Sigmoid colon (tissue), 7 donors: ENCODE measurements around the gene WDFY2. TPM values are rescaled to one million over a fixed set of nuclear protein-coding genes. Genes with fewer than 3 reads are reported as not detected.

Experiments used
- DNase-seq: peaks from one replicate; pipeline ENCODE4 v3.0.0-alpha.2; 2019
- H3K27ac ChIP-seq, 4 donors: fragments of 200-600 bp; sonication (generic); one replicate each; pipeline ENCODE4 v1.5.1; 2016 to 2019; ENCODE audit warnings: mild to moderate bottlenecking in 1 of 4
- H3K27me3 ChIP-seq, 3 donors: fragments of 200-600 bp; sonication (generic); one replicate each; pipeline ENCODE4 v1.5.1; 2019; ENCODE audit warnings: mild to moderate bottlenecking in 1 of 3
- H3K36me3 ChIP-seq, 4 donors: fragments of 200-600 bp; sonication (generic); one replicate each; pipeline ENCODE4 v1.5.1; 2016 to 2019
- H3K4me1 ChIP-seq, 4 donors: fragments of 200-600 bp; sonication (generic); one replicate each; pipeline ENCODE4 v1.5.1; 2017 to 2019
- H3K4me3 ChIP-seq, 4 donors: fragments of 200-600 bp; sonication (generic); one replicate each; pipeline ENCODE4 v1.5.1; 2017 to 2019; ENCODE audit warnings: mild to moderate bottlenecking in 2 of 4, moderate library complexity in 1 of 4
- H3K9me3 ChIP-seq, 4 donors: fragments of 200-600 bp in 3 of 4; sonication (generic) in 3 of 4; one replicate each; pipeline versions ENCODE4 v1.5.1 to v1.6.1; 2013 to 2019
- EP300 ChIP-seq, 4 donors: sonication (generic); formaldehyde crosslinking; IDR thresholded peaks; one replicate each; pipeline ENCODE4 v1.6.1; 2017; ENCODE audit warnings: antibody characterized with exemption in 4 of 4
- POLR2A ChIP-seq, 2 donors: fragments of 450-650 bp; IDR thresholded peaks; one replicate each; pipeline ENCODE4 v1.6.1; 2016; ENCODE audit warnings: antibody characterized with exemption in 2 of 2, mild to moderate bottlenecking in 2 of 2, moderate library complexity in 2 of 2
- POLR2AphosphoS5 ChIP-seq, 4 donors: sonication (generic); formaldehyde crosslinking; IDR thresholded peaks; one replicate each; pipeline ENCODE4 v1.6.1; 2017; ENCODE audit warnings: antibody characterized with exemption in 4 of 4
- WGBS, 2 donors: extraction: QIAGEN DNeasy Blood & Tissue Kit; methylation state at CpG; one replicate each; pipeline ENCODE4 v1.1.7; 2013; 5-methylcytosine and 5-hydroxymethylcytosine counted together
- intact Hi-C: fragments of 100-400 bp; cut with DNase I; formaldehyde crosslinking; loops from one replicate; pipeline ENCODE4 v1.15.1; 2023
- polyA plus RNA-seq, 3 donors: library from polyadenylated mRNA; stranded (reverse); fragments of 200-250 nt; gene quantifications; one replicate each; pipeline ENCODE4 v1.2.3, GENCODE V29; 2013
- total RNA-seq, 4 donors: library from RNA; depleted of rRNA; stranded (reverse); fragments of >200 nt; gene quantifications; one replicate each; pipeline ENCODE4 v1.1.0, GENCODE V29; 2016
- TF ChIP-seq, protein P1 (sequence below), 4 experiments: fragments of 450-650 bp in 3 of 4; fragments of 200-600 bp in 1 of 4; IDR thresholded peaks; one replicate each; pipeline ENCODE4 v1.5.1; 2016 to 2019; ENCODE audit warnings: antibody characterized with exemption in 4 of 4, mild to moderate bottlenecking in 3 of 4, moderate library complexity in 2 of 4
- donor health status: healthy with polysubstance abuse.
- donor health status: Bipolar disorder and iron deficiency.
- donor health status: healthy.

WDFY2 gene
- total and polyA plus RNA-seq, 7 donors = 0.60 to 18.3 (median 7.3) TPM

GRCh38 chr13:51595416-51595815, 11.2 kb downstream of the WDFY2 start:
- Histone ChIP-seq H3K27ac (no peak overlapping the region), H3K4me1 (peaks cover 0 to 19% (median 14%) of the 10 kb centered on the region in 4 donors), H3K4me3 (no peak overlapping the region), H3K9me3 (no peaks in the 10 kb centered on the region), H3K36me3 (no peaks in the 10 kb centered on the region), H3K27me3 (no peaks in the 10 kb centered on the region)
- no peak for DNase-seq
- WGBS, 2 donors = 75 to 91% methylated on average over 3 of the region's 3 CpGs
- intact Hi-C loops = no loop called here
- no peak for TF ChIP-seq EP300 (IDR thresholded peaks at IDR 0.05)
- TF ChIP-seq POLR2AphosphoS5 (IDR thresholded peaks at IDR 0.05) = no peak
- no peak for TF ChIP-seq POLR2A (IDR thresholded peaks at IDR 0.05)
- TF ChIP-seq, protein P1, sequence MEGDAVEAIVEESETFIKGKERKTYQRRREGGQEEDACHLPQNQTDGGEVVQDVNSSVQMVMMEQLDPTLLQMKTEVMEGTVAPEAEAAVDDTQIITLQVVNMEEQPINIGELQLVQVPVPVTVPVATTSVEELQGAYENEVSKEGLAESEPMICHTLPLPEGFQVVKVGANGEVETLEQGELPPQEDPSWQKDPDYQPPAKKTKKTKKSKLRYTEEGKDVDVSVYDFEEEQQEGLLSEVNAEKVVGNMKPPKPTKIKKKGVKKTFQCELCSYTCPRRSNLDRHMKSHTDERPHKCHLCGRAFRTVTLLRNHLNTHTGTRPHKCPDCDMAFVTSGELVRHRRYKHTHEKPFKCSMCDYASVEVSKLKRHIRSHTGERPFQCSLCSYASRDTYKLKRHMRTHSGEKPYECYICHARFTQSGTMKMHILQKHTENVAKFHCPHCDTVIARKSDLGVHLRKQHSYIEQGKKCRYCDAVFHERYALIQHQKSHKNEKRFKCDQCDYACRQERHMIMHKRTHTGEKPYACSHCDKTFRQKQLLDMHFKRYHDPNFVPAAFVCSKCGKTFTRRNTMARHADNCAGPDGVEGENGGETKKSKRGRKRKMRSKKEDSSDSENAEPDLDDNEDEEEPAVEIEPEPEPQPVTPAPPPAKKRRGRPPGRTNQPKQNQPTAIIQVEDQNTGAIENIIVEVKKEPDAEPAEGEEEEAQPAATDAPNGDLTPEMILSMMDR (IDR thresholded peaks at IDR 0.05) = no peak

DNA sequence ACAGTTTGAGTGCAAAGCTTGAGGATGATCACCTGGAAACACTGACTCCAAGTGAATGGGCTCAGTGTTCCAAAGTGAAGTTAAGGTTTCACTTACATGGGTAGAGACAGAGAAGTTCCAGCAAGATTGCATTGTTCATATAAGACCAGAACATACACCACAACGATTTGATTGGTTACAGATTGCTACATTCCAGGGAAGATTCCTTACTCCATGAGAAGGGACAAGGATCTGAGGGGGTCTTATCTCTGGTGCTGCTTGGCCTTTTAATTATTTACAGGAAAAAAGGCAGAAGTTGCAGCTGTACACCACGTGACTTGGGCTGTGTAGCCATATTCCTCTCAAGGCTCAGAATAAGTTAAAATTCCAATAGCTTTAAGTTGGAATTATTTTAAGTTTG, 12.3 kb downstream of the WDFY2 start:
- TF ChIP-seq POLR2A (IDR thresholded peaks at IDR 0.05) (no peak), EP300 (IDR thresholded peaks at IDR 0.05) (no peak), POLR2AphosphoS5 (IDR thresholded peaks at IDR 0.05) (no peak)
- TF ChIP-seq, protein P1 (IDR thresholded peaks at IDR 0.05) = no peak
- H3K36me3 ChIP-seq = no peaks in the 10 kb centered on the region
- H3K9me3 ChIP-seq = no peaks in the 10 kb centered on the region
- no peaks in the 10 kb centered on the region for H3K27me3 ChIP-seq
- peaks cover 0 to 7% (median 2%) of the 10 kb centered on the region in 4 donors for H3K4me1 ChIP-seq
- no peak for DNase-seq
- intact Hi-C loops = no loop called here
- 57 to 69% methylated on average over 2 of the region's 2 CpGs for WGBS, 2 donors
- no peak overlapping the region for H3K27ac ChIP-seq
- H3K4me3 ChIP-seq = no peak overlapping the region

DNA sequence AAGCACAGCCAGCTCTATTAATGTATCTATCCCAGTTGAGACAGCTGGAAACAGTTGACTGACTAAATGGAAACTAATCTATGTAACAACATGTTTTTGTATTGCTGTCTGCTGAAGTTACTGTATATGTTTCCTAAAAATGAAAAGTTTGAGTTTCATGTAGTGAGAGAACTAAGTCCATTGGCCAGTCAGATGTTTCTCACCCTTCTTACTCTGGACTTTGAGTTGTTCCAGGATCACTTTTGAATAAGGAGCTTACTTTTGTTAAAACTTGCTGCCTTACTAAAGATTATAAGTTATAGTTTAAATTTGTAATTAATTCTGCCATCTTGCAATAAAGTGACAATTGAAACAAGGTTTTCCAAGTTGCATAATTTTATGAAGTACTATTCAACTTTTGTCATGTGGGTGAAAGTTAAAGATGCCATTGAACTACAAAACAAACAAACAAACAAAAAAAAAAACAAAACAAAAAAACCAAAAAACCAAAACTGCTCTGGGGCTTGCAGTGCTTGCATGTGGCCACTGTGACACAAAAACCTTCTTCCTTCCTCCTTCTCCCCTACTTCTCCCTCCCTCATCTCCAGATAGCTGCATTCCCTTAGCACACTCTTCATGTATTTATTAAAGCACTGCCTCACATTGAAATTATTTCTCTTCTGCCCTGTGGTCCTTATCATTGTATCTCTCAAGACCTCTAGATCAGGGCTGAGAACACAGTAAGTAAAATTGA, 15.3 kb downstream of the WDFY2 start:
- Histone ChIP-seq H3K4me1 (no peaks in the 10 kb centered on the region), H3K36me3 (no peaks in the 10 kb centered on the region), H3K27me3 (no peaks in the 10 kb centered on the region), H3K9me3 (no peaks in the 10 kb centered on the region), H3K4me3 (no peak overlapping the region), H3K27ac (no peak overlapping the region)
- TF ChIP-seq EP300 (IDR thresholded peaks at IDR 0.05) = no peak
- TF ChIP-seq, protein P1 (IDR thresholded peaks at IDR 0.05) = no peak
- no peak for TF ChIP-seq POLR2AphosphoS5 (IDR thresholded peaks at IDR 0.05)
- TF ChIP-seq POLR2A (IDR thresholded peaks at IDR 0.05) = no peak
- intact Hi-C loops = no loop called here
- no peak for DNase-seq

DNA sequence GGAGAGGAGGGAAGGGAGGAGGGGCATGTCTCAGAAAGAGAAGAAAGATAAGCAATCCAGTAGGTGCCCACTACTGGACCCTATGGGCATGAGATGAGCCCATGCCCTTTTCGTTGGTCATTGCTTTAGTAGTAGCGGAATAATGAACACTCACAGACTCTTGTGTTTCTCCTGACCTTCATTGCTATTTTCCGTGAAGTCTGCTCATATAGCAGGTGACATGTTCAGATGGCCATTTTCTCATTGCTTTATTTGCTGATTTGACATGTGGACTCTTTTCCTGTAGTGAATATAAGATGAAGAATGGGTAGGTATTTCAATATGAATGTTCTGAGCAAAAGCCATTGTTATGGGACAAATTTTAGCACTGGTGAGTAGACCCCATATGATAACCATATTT, 16.4 kb downstream of the WDFY2 start:
- Histone ChIP-seq H3K36me3 (no peaks in the 10 kb centered on the region), H3K4me3 (no peak overlapping the region), H3K27me3 (no peaks in the 10 kb centered on the region), H3K4me1 (peaks cover 0 to 6% (median 3%) of the 10 kb centered on the region in 4 donors), H3K9me3 (no peaks in the 10 kb centered on the region), H3K27ac (no peak overlapping the region)
- WGBS, 2 donors = 98% methylated on average over 3 of the region's 3 CpGs
- DNase-seq = no peak
- intact Hi-C loops = no loop called here
- TF ChIP-seq, protein P1 (IDR thresholded peaks at IDR 0.05) = no peak
- no peak for TF ChIP-seq EP300 (IDR thresholded peaks at IDR 0.05)
- no peak for TF ChIP-seq POLR2A (IDR thresholded peaks at IDR 0.05)
- TF ChIP-seq POLR2AphosphoS5 (IDR thresholded peaks at IDR 0.05) = no peak
